Measurements from ENCODE around the gene TNFRSF11A. TPM values are rescaled to one million over a fixed set of nuclear protein-coding genes. Genes with fewer than 3 reads are reported as not detected.
A peak's percentile ranks its signal among the peaks of the same experiment; 100 is the strongest.

Gene TNFRSF11A
- total and polyA plus RNA-seq, 2 donors (not counting 1 experiment from before 2014, with no cell fraction given) = 0.01 to 1.7 TPM

DNA sequence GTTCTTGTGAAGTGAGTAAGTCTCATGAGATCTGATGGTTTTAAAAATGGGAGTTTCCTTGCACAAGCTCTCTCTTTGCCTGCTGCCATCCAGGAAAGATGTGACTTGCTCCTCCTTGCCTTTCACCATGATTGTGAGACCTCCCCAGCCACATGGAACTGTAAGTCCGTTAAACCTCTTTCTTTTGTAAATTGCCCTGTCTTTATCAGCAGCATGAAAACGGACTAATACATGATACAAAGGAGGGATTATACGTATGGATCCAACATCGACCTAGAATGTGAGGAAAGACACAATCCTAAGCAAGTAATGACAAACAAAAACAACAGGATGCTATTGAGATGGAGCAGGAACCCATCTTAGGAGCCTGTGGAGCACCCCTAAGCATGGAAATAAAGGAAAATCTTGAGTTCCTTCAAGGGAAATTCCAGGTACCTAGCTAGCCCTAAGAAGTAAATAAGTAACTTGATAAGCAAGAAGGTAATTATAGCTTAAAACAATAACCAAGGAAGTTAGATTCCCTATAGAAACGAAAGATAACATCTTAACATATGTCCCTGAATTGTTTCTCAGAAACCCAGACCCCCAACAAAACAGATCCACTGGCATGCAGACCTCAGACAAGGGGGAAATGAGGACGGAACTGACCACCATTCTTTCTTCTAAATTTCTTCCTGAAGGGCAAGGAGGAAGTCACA, 1.5 kb upstream of the TNFRSF11A start:
- H3K9ac ChIP-seq (ENCODE audit: low read length) = no peak overlapping the region
- H3K4me3 ChIP-seq (ENCODE audit: control extremely low read depth in 1 of 5, extremely low read depth in 1 of 5, insufficient read depth in 1 of 5, low read depth in 2 of 5, low read length in 4 of 5) = no peak overlapping the region
- H3K9me3 Mint-ChIP-seq (ENCODE audit: insufficient read depth) = no peaks in the 10 kb centered on the region
- no peaks in the 10 kb centered on the region for H4K20me1 ChIP-seq (ENCODE audit: control insufficient read depth, insufficient read depth, low read length, poor library complexity, severe bottlenecking)
- H3K9me3 ChIP-seq (ENCODE audit: control extremely low read depth in 1 of 3, control insufficient read depth in 2 of 3, insufficient read depth in 1 of 3, low read length in 2 of 3) = peaks cover 0 to 8% (median 0%) of the 10 kb centered on the region in 3 donors
- intact Hi-C loops (cut with micrococcal nuclease) = loop anchor here (2.0 kb wide), 2 partner anchors 97 to 137 kb away; partner anchors contain the start of genes PIGN and RELCH
- peak overlapping the region; percentile 85 for H3K4me3 Mint-ChIP-seq
- no peak overlapping the region for H3K27ac ChIP-seq (ENCODE audit: low read length in 2 of 2)
- peaks cover 24 to 27% of the 10 kb centered on the region in 2 donors for H3K4me1 ChIP-seq (ENCODE audit: control insufficient read depth in 2 of 2, insufficient read depth in 2 of 2, low read length in 2 of 2)
- 22% methylated on average over 1 of the region's 6 CpGs for WGBS (ENCODE audit: insufficient coverage)
- no peak for TF ChIP-seq EZH2 (IDR thresholded peaks at IDR 0.05; ENCODE audit: borderline replicate concordance, insufficient read depth, low read depth, low read length, poor library complexity, severe bottlenecking)
- TF ChIP-seq, protein P1, sequence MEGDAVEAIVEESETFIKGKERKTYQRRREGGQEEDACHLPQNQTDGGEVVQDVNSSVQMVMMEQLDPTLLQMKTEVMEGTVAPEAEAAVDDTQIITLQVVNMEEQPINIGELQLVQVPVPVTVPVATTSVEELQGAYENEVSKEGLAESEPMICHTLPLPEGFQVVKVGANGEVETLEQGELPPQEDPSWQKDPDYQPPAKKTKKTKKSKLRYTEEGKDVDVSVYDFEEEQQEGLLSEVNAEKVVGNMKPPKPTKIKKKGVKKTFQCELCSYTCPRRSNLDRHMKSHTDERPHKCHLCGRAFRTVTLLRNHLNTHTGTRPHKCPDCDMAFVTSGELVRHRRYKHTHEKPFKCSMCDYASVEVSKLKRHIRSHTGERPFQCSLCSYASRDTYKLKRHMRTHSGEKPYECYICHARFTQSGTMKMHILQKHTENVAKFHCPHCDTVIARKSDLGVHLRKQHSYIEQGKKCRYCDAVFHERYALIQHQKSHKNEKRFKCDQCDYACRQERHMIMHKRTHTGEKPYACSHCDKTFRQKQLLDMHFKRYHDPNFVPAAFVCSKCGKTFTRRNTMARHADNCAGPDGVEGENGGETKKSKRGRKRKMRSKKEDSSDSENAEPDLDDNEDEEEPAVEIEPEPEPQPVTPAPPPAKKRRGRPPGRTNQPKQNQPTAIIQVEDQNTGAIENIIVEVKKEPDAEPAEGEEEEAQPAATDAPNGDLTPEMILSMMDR (IDR thresholded peaks at IDR 0.05) = no peak
- H2AFZ ChIP-seq (ENCODE audit: insufficient read depth, low read depth, low read length, poor library complexity, severe bottlenecking) = no peak overlapping the region
- ATAC-seq (ENCODE audit: low read depth) (no peak), DNase-seq (no peak)
- ChIA-PET POLR2A (no interaction called here), CTCF (interaction anchor here (1.1 kb wide), 1 partner anchor 264 kb away, joined by 3 read pairs; no protein-coding TSS in a partner anchor)
- no peak overlapping the region for H3K27ac Mint-ChIP-seq
- H3K79me2 ChIP-seq (ENCODE audit: control insufficient read depth, insufficient read depth, low read length) = no peaks in the 10 kb centered on the region
- H3K4me1 Mint-ChIP-seq = peaks cover 22% of the 10 kb centered on the region
- no peaks in the 10 kb centered on the region for H3K36me3 ChIP-seq (replicated peaks in 1 of 2; ENCODE audit: control extremely low read depth in 1 of 2, control insufficient read depth in 1 of 2, extremely low read depth in 1 of 2, insufficient read depth in 2 of 2, low read length in 1 of 2)
- H3K27me3 ChIP-seq (replicated peaks in 1 of 4; ENCODE audit: control extremely low read depth in 1 of 4, control insufficient read depth in 3 of 4, insufficient read depth in 4 of 4, low read length in 3 of 4) = peaks cover 0 to 41% (median 29%) of the 10 kb centered on the region in 4 experiments
- no peak overlapping the region for H3K4me2 ChIP-seq (replicated peaks; ENCODE audit: low read depth, low read length, poor library complexity, severe bottlenecking)
- H3K27me3 Mint-ChIP-seq = peaks cover 51% of the 10 kb centered on the region

Measured in B cell (primary cell).